SK-N-SH treated with all-trans-retinoic acid at 6 μM for 48 hours (cell line): ENCODE measurements around the gene NACC1.

Experiments
- ATAC-seq: fragments of 200-7000 bp; cut with Tn5 transposase; 3 replicates; pipeline ENCODE4 v1.9.1; 2020; ENCODE audit warnings: mild to moderate bottlenecking, moderate library complexity
- ARNTL ChIP-seq: fragments of 450-650 bp; formaldehyde crosslinking; IDR thresholded peaks from 2 replicates; pipeline ENCODE4 v1.5.0; 2020; ENCODE audit warnings: low read depth, mild to moderate bottlenecking, moderate library complexity, borderline replicate concordance
- BACH2 ChIP-seq: fragments of 250-450 bp; sonication (Bioruptor Pico); IDR thresholded peaks from 2 replicates; pipeline ENCODE4 v1.9.0; 2021; ENCODE audit warnings: mild to moderate bottlenecking, borderline replicate concordance
- CREB5 ChIP-seq: fragments of 250-450 bp; sonication (Bioruptor Pico); IDR thresholded peaks from 2 replicates; pipeline ENCODE4 v1.5.1; 2020; ENCODE audit warnings: low read depth, mild to moderate bottlenecking, moderate library complexity
- CSDC2 ChIP-seq: fragments of 250-450 bp; sonication (Bioruptor Pico); IDR thresholded peaks from 2 replicates; pipeline ENCODE4 v1.5.0; 2020; ENCODE audit warnings: mild to moderate bottlenecking, moderate library complexity
- CSRNP3 ChIP-seq: fragments of 250-450 bp; sonication (Bioruptor Pico); IDR thresholded peaks from 2 replicates; pipeline ENCODE4 v1.5.1; 2021; ENCODE audit warnings: mild to moderate bottlenecking, moderate library complexity
- ESRRG ChIP-seq: fragments of 250-450 bp; sonication (Bioruptor Pico); IDR thresholded peaks from 2 replicates; pipeline ENCODE4 v1.6.1; 2021; ENCODE audit warnings: mild to moderate bottlenecking
- GLIS3 ChIP-seq: fragments of 250-450 bp; sonication (Bioruptor Pico); IDR thresholded peaks from 2 replicates; pipeline ENCODE4 v1.5.0; 2020; ENCODE audit warnings: mild to moderate bottlenecking, moderate library complexity
- ISL1 ChIP-seq: fragments of 250-450 bp; sonication (Bioruptor Pico); IDR thresholded peaks from 2 replicates; pipeline ENCODE4 v2.1.2; 2022; ENCODE audit warnings: mild to moderate bottlenecking, moderate library complexity
- OSR1 ChIP-seq: fragments of 250-450 bp; sonication (Bioruptor Pico); IDR thresholded peaks from 2 replicates; pipeline ENCODE4 v1.8.0; 2022; ENCODE audit warnings: moderate library complexity, mild to moderate bottlenecking, inconsistent platforms
- PATZ1 ChIP-seq: fragments of 250-450 bp; sonication (Bioruptor Pico); IDR thresholded peaks from 2 replicates; pipeline ENCODE4 v1.8.0; 2020; ENCODE audit warnings: mild to moderate bottlenecking, moderate library complexity, borderline replicate concordance
- POU6F1 ChIP-seq: fragments of 250-450 bp; sonication (Bioruptor Pico); IDR thresholded peaks from 2 replicates; pipeline ENCODE4 v1.8.0; 2021; ENCODE audit warnings: low read depth, mild to moderate bottlenecking, moderate library complexity, borderline replicate concordance
- PPARA ChIP-seq: fragments of 250-450 bp; sonication (Bioruptor Pico); IDR thresholded peaks from 2 replicates; pipeline ENCODE4 v1.5.0; 2020; ENCODE audit warnings: mild to moderate bottlenecking, borderline replicate concordance
- RARB ChIP-seq: fragments of 250-450 bp; sonication (Bioruptor Pico); IDR thresholded peaks from 2 replicates; pipeline ENCODE4 v1.8.0; 2021; ENCODE audit warnings: mild to moderate bottlenecking, moderate library complexity
- SNAI2 ChIP-seq: fragments of 250-450 bp; sonication (Bioruptor Pico); IDR thresholded peaks from 2 replicates; pipeline ENCODE4 v1.5.0; 2020; ENCODE audit warnings: mild to moderate bottlenecking, moderate library complexity
- TCF4 ChIP-seq: fragments of 250-450 bp; sonication (Bioruptor Pico); IDR thresholded peaks from 2 replicates; pipeline ENCODE4 v1.8.0; 2021; ENCODE audit warnings: mild to moderate bottlenecking, moderate library complexity, borderline replicate concordance
- TOX ChIP-seq: fragments of 250-450 bp; sonication (Bioruptor Pico); IDR thresholded peaks from 2 replicates; pipeline ENCODE4 v1.8.0; 2021; ENCODE audit warnings: mild to moderate bottlenecking, moderate library complexity, borderline replicate concordance
- TSHZ2 ChIP-seq: fragments of 250-450 bp; sonication (Bioruptor Pico); IDR thresholded peaks from 2 replicates; pipeline ENCODE4 v1.5.0; 2020; ENCODE audit warnings: mild to moderate bottlenecking, moderate library complexity
- ZC3H10 ChIP-seq: fragments of 250-450 bp; sonication (Bioruptor Pico); IDR thresholded peaks from 2 replicates; pipeline ENCODE4 v1.5.1; 2021; ENCODE audit warnings: mild to moderate bottlenecking, moderate library complexity
- ZFP3 ChIP-seq: fragments of 250-450 bp; sonication (Bioruptor Pico); IDR thresholded peaks from 2 replicates; pipeline ENCODE4 v1.5.0; 2020; ENCODE audit warnings: mild to moderate bottlenecking, moderate library complexity
- ZNF70 ChIP-seq: fragments of 450-650 bp; formaldehyde crosslinking; IDR thresholded peaks from 2 replicates; pipeline ENCODE4 v1.5.0; 2020; ENCODE audit warnings: mild to moderate bottlenecking, moderate library complexity
- ZNF8 ChIP-seq: fragments of 450-650 bp; formaldehyde crosslinking; IDR thresholded peaks from 2 replicates; pipeline ENCODE4 v1.5.0; 2020; ENCODE audit warnings: mild to moderate bottlenecking, moderate library complexity

NACC1 gene

GRCh38 chr19:13104360-13104847, 13.7 kb upstream of the NACC1 start:
- TF ChIP-seq ISL1 (CRISPR knock-in tag) (no peak), ESRRG (CRISPR knock-in tag) (no peak), SNAI2 (CRISPR knock-in tag) (no peak), BACH2 (CRISPR knock-in tag) (no peak), OSR1 (CRISPR knock-in tag) (no peak), ARNTL (CRISPR knock-in tag) (no peak), ZC3H10 (CRISPR knock-in tag) (no peak), ZNF8 (CRISPR knock-in tag) (no peak), PATZ1 (CRISPR knock-in tag) (no peak), CSRNP3 (CRISPR knock-in tag) (no peak), ZFP3 (CRISPR knock-in tag) (no peak), GLIS3 (CRISPR knock-in tag) (no peak), ZNF70 (no peak), CSDC2 (no peak)
- ATAC-seq: 0 out of 3 replicates have a peak, but pooled peaks have one; percentile 5

- no peak for ATAC-seq
Measured at GRCh38 chr19:13104848-13105711, 13.0 kb upstream of the NACC1 start.

More at GRCh38 chr19:13104848-13105711, 13.0 kb upstream of the NACC1 start:
- TF ChIP-seq CSDC2 (no peak), ZNF8 (CRISPR knock-in tag) (no peak), POU6F1 (CRISPR knock-in tag) (no peak), ESRRG (CRISPR knock-in tag) (no peak), ARNTL (CRISPR knock-in tag) (no peak), BACH2 (CRISPR knock-in tag) (no peak), CSRNP3 (CRISPR knock-in tag) (no peak), RARB (CRISPR knock-in tag) (no peak), PPARA (CRISPR knock-in tag) (no peak), TOX (no peak), PATZ1 (CRISPR knock-in tag) (no peak), ZFP3 (CRISPR knock-in tag) (no peak), SNAI2 (CRISPR knock-in tag) (no peak), TCF4 (no peak), OSR1 (CRISPR knock-in tag) (no peak), TSHZ2 (CRISPR knock-in tag) (no peak), ZNF70 (no peak), ISL1 (CRISPR knock-in tag) (no peak), CREB5 (CRISPR knock-in tag) (no peak)
